SK-N-SH treated with all-trans-retinoic acid at 6 μM for 48 hours (cell line): ENCODE measurements around the gene EIF4G1.
A peak's percentile ranks its signal among the peaks of the same experiment; 100 is the strongest.

Experiments
- CSDC2 ChIP-seq: fragments of 250-450 bp; sonication (Bioruptor Pico); IDR thresholded peaks from 2 replicates; pipeline ENCODE4 v1.5.0; 2020; ENCODE audit warnings: mild to moderate bottlenecking, moderate library complexity
- PPARA ChIP-seq: fragments of 250-450 bp; sonication (Bioruptor Pico); IDR thresholded peaks from 2 replicates; pipeline ENCODE4 v1.5.0; 2020; ENCODE audit warnings: mild to moderate bottlenecking, borderline replicate concordance
- RARB ChIP-seq: fragments of 250-450 bp; sonication (Bioruptor Pico); IDR thresholded peaks from 2 replicates; pipeline ENCODE4 v1.8.0; 2021; ENCODE audit warnings: mild to moderate bottlenecking, moderate library complexity
- TOX ChIP-seq: fragments of 250-450 bp; sonication (Bioruptor Pico); IDR thresholded peaks from 2 replicates; pipeline ENCODE4 v1.8.0; 2021; ENCODE audit warnings: mild to moderate bottlenecking, moderate library complexity, borderline replicate concordance
- ZFP3 ChIP-seq: fragments of 250-450 bp; sonication (Bioruptor Pico); IDR thresholded peaks from 2 replicates; pipeline ENCODE4 v1.5.0; 2020; ENCODE audit warnings: mild to moderate bottlenecking, moderate library complexity
- ZFP30 ChIP-seq: fragments of 450-650 bp; formaldehyde crosslinking; IDR thresholded peaks from 2 replicates; pipeline ENCODE4 v1.5.0; 2022; ENCODE audit warnings: mild to moderate bottlenecking, moderate library complexity
- ZNF70 ChIP-seq: fragments of 450-650 bp; formaldehyde crosslinking; IDR thresholded peaks from 2 replicates; pipeline ENCODE4 v1.5.0; 2020; ENCODE audit warnings: mild to moderate bottlenecking, moderate library complexity
- ZNF8 ChIP-seq: fragments of 450-650 bp; formaldehyde crosslinking; IDR thresholded peaks from 2 replicates; pipeline ENCODE4 v1.5.0; 2020; ENCODE audit warnings: mild to moderate bottlenecking, moderate library complexity
- TF ChIP-seq, protein P1 (sequence below): fragments of 250-450 bp; sonication (Bioruptor Pico); IDR thresholded peaks from 2 replicates; pipeline ENCODE4 v1.8.0; 2021; ENCODE audit warnings: low read depth, mild to moderate bottlenecking, moderate library complexity, borderline replicate concordance
- TF ChIP-seq, protein P2 (sequence below): fragments of 250-450 bp; sonication (Bioruptor Pico); IDR thresholded peaks from 2 replicates; pipeline ENCODE4 v1.8.0; 2020; ENCODE audit warnings: mild to moderate bottlenecking, moderate library complexity, borderline replicate concordance

GRCh38 chr3:184338511-184338945 lies 24.1 kb downstream of the EIF4G1 start:
- no peak for TF ChIP-seq RARB (CRISPR knock-in tag)
- TF ChIP-seq CSDC2 (CRISPR knock-in tag) = no peak
- TF ChIP-seq TOX (CRISPR knock-in tag) = no peak
- TF ChIP-seq PPARA (CRISPR knock-in tag) = no peak
- no peak for TF ChIP-seq ZNF8 (CRISPR knock-in tag)
- TF ChIP-seq, protein P1, sequence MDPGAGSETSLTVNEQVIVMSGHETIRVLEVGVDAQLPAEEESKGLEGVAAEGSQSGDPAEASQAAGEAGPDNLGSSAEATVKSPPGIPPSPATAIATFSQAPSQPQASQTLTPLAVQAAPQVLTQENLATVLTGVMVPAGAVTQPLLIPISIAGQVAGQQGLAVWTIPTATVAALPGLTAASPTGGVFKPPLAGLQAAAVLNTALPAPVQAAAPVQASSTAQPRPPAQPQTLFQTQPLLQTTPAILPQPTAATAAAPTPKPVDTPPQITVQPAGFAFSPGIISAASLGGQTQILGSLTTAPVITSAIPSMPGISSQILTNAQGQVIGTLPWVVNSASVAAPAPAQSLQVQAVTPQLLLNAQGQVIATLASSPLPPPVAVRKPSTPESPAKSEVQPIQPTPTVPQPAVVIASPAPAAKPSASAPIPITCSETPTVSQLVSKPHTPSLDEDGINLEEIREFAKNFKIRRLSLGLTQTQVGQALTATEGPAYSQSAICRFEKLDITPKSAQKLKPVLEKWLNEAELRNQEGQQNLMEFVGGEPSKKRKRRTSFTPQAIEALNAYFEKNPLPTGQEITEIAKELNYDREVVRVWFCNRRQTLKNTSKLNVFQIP (CRISPR knock-in tag) = no peak
- TF ChIP-seq ZFP30 (CRISPR knock-in tag) = no peak
- TF ChIP-seq, protein P2, sequence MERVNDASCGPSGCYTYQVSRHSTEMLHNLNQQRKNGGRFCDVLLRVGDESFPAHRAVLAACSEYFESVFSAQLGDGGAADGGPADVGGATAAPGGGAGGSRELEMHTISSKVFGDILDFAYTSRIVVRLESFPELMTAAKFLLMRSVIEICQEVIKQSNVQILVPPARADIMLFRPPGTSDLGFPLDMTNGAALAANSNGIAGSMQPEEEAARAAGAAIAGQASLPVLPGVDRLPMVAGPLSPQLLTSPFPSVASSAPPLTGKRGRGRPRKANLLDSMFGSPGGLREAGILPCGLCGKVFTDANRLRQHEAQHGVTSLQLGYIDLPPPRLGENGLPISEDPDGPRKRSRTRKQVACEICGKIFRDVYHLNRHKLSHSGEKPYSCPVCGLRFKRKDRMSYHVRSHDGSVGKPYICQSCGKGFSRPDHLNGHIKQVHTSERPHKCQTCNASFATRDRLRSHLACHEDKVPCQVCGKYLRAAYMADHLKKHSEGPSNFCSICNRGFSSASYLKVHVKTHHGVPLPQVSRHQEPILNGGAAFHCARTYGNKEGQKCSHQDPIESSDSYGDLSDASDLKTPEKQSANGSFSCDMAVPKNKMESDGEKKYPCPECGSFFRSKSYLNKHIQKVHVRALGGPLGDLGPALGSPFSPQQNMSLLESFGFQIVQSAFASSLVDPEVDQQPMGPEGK (CRISPR knock-in tag) = peak; percentile 55; the same call in 1 of the 2 replicates
- TF ChIP-seq ZNF70 (CRISPR knock-in tag) = no peak
- no peak for TF ChIP-seq ZFP3 (CRISPR knock-in tag)
